Ishikawa (cell line): ENCODE data around the gene LIN7C.

Experiments used
- CEBPB ChIP-seq: IDR thresholded peaks from 2 replicates; pipeline ENCODE4 v1.6.1; 2012
- CREB1 ChIP-seq: IDR thresholded peaks from 2 replicates; pipeline ENCODE4 v1.6.1; 2012; ENCODE audit warnings: low read depth
- EGR1 ChIP-seq: IDR thresholded peaks from 2 replicates; pipeline ENCODE4 v1.6.1; 2012
- EP300 ChIP-seq: IDR thresholded peaks from 2 replicates; pipeline ENCODE4 v1.6.1; 2012; ENCODE audit warnings: borderline replicate concordance
- FOXM1 ChIP-seq: IDR thresholded peaks from 2 replicates; pipeline ENCODE4 v1.6.1; 2012; ENCODE audit warnings: low read depth, borderline replicate concordance
- MAX ChIP-seq: IDR thresholded peaks from 2 replicates; pipeline ENCODE4 v1.6.1; 2012
- NFIC ChIP-seq: IDR thresholded peaks from 2 replicates; pipeline ENCODE4 v1.6.1; 2012
- RAD21 ChIP-seq: IDR thresholded peaks from 2 replicates; pipeline ENCODE4 v1.6.1; 2012; ENCODE audit warnings: low read depth
- REST ChIP-seq: IDR thresholded peaks from 2 replicates; pipeline ENCODE4 v1.6.1; 2012; ENCODE audit warnings: low read depth, mild to moderate bottlenecking
- TAF1 ChIP-seq: IDR thresholded peaks from 2 replicates; pipeline ENCODE4 v1.6.1; 2012; ENCODE audit warnings: low read depth, mild to moderate bottlenecking
- TCF12 ChIP-seq: IDR thresholded peaks from 2 replicates; pipeline ENCODE4 v1.6.1; 2012; ENCODE audit warnings: low read depth
- TEAD4 ChIP-seq: IDR thresholded peaks from 2 replicates; pipeline ENCODE4 v1.6.1; 2012
- USF1 ChIP-seq: IDR thresholded peaks from 2 replicates; pipeline ENCODE4 v1.6.1; 2012
- YY1 ChIP-seq: IDR thresholded peaks from 2 replicates; pipeline ENCODE4 v1.6.1; 2012; ENCODE audit warnings: low read depth
- ZBTB7A ChIP-seq: IDR thresholded peaks from 2 replicates; pipeline ENCODE4 v1.6.1; 2012; ENCODE audit warnings: low read depth

Gene LIN7C

GRCh38 chr11:27477243-27477642, 29.3 kb downstream of the LIN7C start:
- no peak for TF ChIP-seq FOXM1
- no peak for TF ChIP-seq CEBPB
- no peak for TF ChIP-seq EP300
- TF ChIP-seq RAD21, result no peak
- TF ChIP-seq ZBTB7A, result no peak
- no peak for TF ChIP-seq REST
- no peak for TF ChIP-seq EGR1
- no peak for TF ChIP-seq CREB1
- no peak for TF ChIP-seq TCF12
- no peak for TF ChIP-seq NFIC
- TF ChIP-seq TAF1, result no peak
- TF ChIP-seq MAX, result no peak
- TF ChIP-seq TEAD4, result no peak
- TF ChIP-seq YY1, result no peak
- no peak for TF ChIP-seq USF1

- TF ChIP-seq YY1 (no peak), CREB1 (no peak), RAD21 (no peak), TAF1 (no peak), TCF12 (no peak), EP300 (no peak), NFIC (no peak), TEAD4 (no peak), EGR1 (no peak), USF1 (no peak), CEBPB (no peak), MAX (no peak), REST (no peak), FOXM1 (no peak), ZBTB7A (no peak)
These were observed 30.9 kb downstream of the LIN7C start for GRCh38 chr11:27475622-27476021.

GRCh38 chr11:27473017-27473406, 33.6 kb downstream of the LIN7C start:
- TF ChIP-seq ZBTB7A (no peak), TAF1 (no peak), CREB1 (no peak), EP300 (no peak), TEAD4 (no peak), CEBPB (no peak), USF1 (no peak), EGR1 (no peak), REST (no peak), NFIC (no peak), MAX (no peak), TCF12 (no peak), RAD21 (no peak), FOXM1 (no peak), YY1 (no peak)
